Omental fat pad (tissue), 4 donors: ENCODE results near the gene ZNF560. TPM values are rescaled to one million over a fixed set of nuclear protein-coding genes. Genes with fewer than 3 reads are reported as not detected.

Source experiments
- ATAC-seq: fragments of 150-250 bp; one replicate; pipeline ENCODE4 v1.9.1; 2016; ENCODE audit warnings: mild to moderate bottlenecking, moderate library complexity; ENCODE audit not compliant: low FRiP score
- DNase-seq: peaks from one replicate; pipeline ENCODE4 v3.0.0-alpha.2; 2019; ENCODE audit warnings: low spot score
- CTCF ChIP-seq, 3 donors: fragments of 450-650 bp; IDR thresholded peaks; one replicate each; pipeline ENCODE4 v1.5.1; 2016 to 2017; ENCODE audit warnings: antibody characterized with exemption in 3 of 3, mild to moderate bottlenecking in 3 of 3, moderate library complexity in 2 of 3
- total RNA-seq, 4 donors: library from RNA; depleted of rRNA; stranded (reverse); fragments of >200 nt; gene quantifications; one replicate each; pipeline ENCODE4 v1.1.0, GENCODE V29; 2016

The ZNF560 gene
- total RNA-seq, 4 donors from 2014 or later = 0.79 TPM; not detected in 3

DNA sequence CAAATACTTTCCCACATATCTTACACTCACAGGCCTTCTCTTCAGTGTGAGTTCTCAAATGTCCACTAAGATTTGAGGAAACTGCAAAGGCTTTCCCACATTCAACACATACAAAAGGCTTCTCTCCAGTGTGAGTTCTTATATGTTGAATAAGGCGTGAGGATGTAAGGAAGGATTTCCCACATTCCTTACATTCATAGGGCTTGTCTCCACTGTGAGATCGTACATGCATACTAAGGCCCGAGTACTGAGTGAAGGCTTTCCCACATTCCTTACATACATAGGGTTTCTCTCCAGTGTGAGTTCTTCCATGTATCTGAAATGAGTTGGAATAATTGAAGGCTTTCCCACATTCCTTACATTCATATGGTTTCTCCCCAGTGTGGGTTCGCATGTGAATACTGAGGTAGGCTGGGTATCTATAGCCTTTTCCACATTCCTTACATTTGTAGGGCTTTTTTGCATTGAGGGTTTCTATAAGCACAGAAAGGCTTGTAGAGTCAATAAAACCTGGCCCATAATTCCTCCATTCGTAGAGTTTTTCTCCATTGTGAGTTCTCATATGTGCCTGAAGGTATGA, 30.4 kb upstream of the ZNF560 start:
- TF ChIP-seq CTCF (IDR thresholded peaks at IDR 0.05) = no peak
- DNase-seq (no peak), ATAC-seq (no peak)

DNA sequence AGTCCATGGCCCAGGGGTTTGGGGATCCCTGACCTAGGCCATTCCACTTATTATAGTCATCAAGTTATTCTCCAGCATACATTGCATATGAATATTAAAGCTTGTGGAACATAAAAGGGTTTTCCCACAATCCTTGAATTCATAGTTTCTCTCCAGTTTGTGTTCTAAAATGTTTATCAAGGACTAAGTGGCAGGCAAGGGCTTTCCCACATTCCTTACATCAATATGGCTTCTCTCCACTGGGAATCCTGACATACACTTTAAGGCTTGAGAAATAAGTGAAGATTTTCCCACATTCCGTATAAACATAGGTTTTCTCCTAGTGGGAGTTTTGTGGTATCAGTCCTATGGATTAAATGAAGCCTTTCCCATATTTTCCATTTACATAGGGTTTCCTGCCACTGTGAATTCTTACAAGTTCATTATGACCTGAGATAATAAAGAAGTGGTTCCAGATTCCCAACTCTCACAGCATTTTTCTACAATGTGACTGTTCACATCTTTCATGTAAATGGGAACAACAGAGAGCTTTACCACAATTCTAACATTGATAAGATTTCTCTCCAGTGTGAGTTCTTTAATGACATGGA, 25.6 kb upstream of the ZNF560 start:
- ATAC-seq (no peak), DNase-seq (no peak)
- TF ChIP-seq CTCF (IDR thresholded peaks at IDR 0.05) = no peak

- TF ChIP-seq CTCF (IDR thresholded peaks at IDR 0.05) = no peak
- DNase-seq (no peak), ATAC-seq (no peak)
Measured at GRCh38 chr19:9507285-9507684, 8.9 kb upstream of the ZNF560 start.

GRCh38 chr19:9500796-9501195, 2.4 kb upstream of the ZNF560 start:
- no peak for TF ChIP-seq CTCF (IDR thresholded peaks at IDR 0.05)
- no peak for DNase-seq
- ATAC-seq = no peak

GRCh38 chr19:9494096-9494495, 4.3 kb downstream of the ZNF560 start:
- no peak for ATAC-seq

GRCh38 chr19:9487016-9487415, 11.4 kb downstream of the ZNF560 start:
- DNase-seq (no peak), ATAC-seq (no peak)
- no peak for TF ChIP-seq CTCF (IDR thresholded peaks at IDR 0.05)

More at GRCh38 chr19:9494096-9494495, 4.3 kb downstream of the ZNF560 start:
- no peak for TF ChIP-seq CTCF (IDR thresholded peaks at IDR 0.05)
- no peak for DNase-seq

DNA sequence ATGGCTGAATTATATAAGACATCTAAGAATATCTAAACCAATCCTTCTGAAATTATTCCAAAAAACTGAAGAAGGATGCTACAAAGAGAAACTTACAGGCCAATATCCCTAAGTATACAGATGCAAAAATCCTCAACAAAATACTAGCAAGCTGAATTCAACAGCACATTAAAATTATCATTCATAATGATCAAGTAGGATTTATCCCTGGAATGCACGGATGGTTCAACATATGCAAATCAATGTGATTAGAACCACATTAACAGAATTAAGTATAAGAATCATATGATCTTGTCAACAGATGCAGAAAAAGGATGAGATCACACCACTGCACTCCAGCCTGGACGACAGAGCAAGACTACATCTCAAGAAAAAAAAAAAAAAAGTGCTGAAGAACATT, 13.3 kb downstream of the ZNF560 start:
- ATAC-seq = no peak
- DNase-seq = no peak
- TF ChIP-seq CTCF (IDR thresholded peaks at IDR 0.05) = no peak
